K562 (cell line): ENCODE measurements around the gene CACNA2D3. TPM values are rescaled to one million over a fixed set of nuclear protein-coding genes. Genes with fewer than 3 reads are reported as not detected.

ENCODE experiments used
- ATAC-seq: fragments of 200-7000 bp; cut with Tn5 transposase; 3 replicates; pipeline ENCODE4 v1.9.1; 2020; ENCODE audit warnings: moderate library complexity
- BruUV-seq: library from RNA; stranded (reverse); fragments of 400-500 nt; replicated peaks from 2 replicates; lab custom pipeline; 2021; lab: Mats Ljungman, UMichigan
- CTCF ChIA-PET: fragments of 300-600 bp; formaldehyde crosslinking; extraction: SDS; loops from one replicate; lab custom pipeline; 2021; ENCODE audit warnings: low intra/inter-chr PET ratio; lab: Yijun Ruan, JAX
- POLR2A ChIA-PET: fragments of 300-600, 350-650 bp; sonication (Branson Sonifier 250); formaldehyde crosslinking; extraction: SDS; loops from one replicate; lab custom pipeline; 2021; ENCODE audit warnings: antibody characterized with exemption, inconsistent platforms; lab: Yijun Ruan, JAX
- DNase-seq, 4 experiments: peaks; one replicate each; pipeline versions ENCODE4 v3.0.0 to v3.0.0-alpha.2; 2011 to 2018; ENCODE audit warnings: low spot score in 3 of 4, mixed read lengths in 3 of 4; ENCODE audit errors: extremely low read depth in 1 of 4
- FAIRE-seq: peaks from 2 replicates; lab custom pipeline; 2011; peaks lifted over from hg19 to GRCh38; lab: Jason Lieb, UNC
- H2AFZ ChIP-seq: 2 replicates; pipeline ENCODE4 v1.6.0; 2011; ENCODE audit warnings: low read depth, low read length, control low read depth, inconsistent platforms
- H3K27ac ChIP-seq: fragments of 200-600 bp; 3 replicates; pipeline ENCODE4 v1.8.0; 2011; ENCODE audit warnings: low read depth, mild to moderate bottlenecking, control low read depth, inconsistent platforms, low read length, moderate library complexity, mixed read lengths; ENCODE audit errors: extremely low read depth
- H3K27me3 ChIP-seq, 2 experiments: fragments of 300-600 bp in 1 of 2; 2 replicates in 1 of 2; 3 replicates in 1 of 2; pipeline versions ENCODE4 v1.6.0 to v1.8.0; 2011; ENCODE audit warnings: inconsistent platforms in 2 of 2, low read length in 2 of 2, mild to moderate bottlenecking in 1 of 2, mixed read lengths in 1 of 2, moderate library complexity in 1 of 2; ENCODE audit not compliant: control insufficient read depth in 2 of 2, insufficient read depth in 2 of 2
- H3K36me3 ChIP-seq: fragments of 300-600 bp; 3 replicates; pipeline ENCODE4 v1.8.0; 2011; ENCODE audit warnings: mild to moderate bottlenecking, low read length, inconsistent platforms; ENCODE audit not compliant: control insufficient read depth, insufficient read depth
- H3K4me1 ChIP-seq, 2 experiments: fragments of 200-600 bp in 1 of 2; replicated peaks in 1 of 2; 2 replicates in 1 of 2; 3 replicates in 1 of 2; pipeline versions ENCODE4 v1.5.1 to v1.8.0; 2011; ENCODE audit warnings: inconsistent platforms in 2 of 2, low read length in 2 of 2, mild to moderate bottlenecking in 1 of 2, mixed read lengths in 1 of 2, moderate library complexity in 1 of 2; ENCODE audit not compliant: control insufficient read depth in 2 of 2, insufficient read depth in 2 of 2
- H3K4me2 ChIP-seq: 2 replicates; pipeline ENCODE4 v1.6.1; 2011; ENCODE audit warnings: low read length, control low read depth, inconsistent platforms, mixed read lengths; ENCODE audit not compliant: insufficient read depth
- H3K4me3 ChIP-seq: fragments of 200-600 bp; sonication (generic), shearing (Covaris generic); 2 replicates; pipeline ENCODE4 v1.5.1; 2016; ENCODE audit warnings: control low read depth, inconsistent platforms
- H3K79me2 ChIP-seq: fragments of 200-600 bp; 3 replicates; pipeline ENCODE4 v1.8.0; 2011; ENCODE audit warnings: low read length, inconsistent platforms; ENCODE audit not compliant: control insufficient read depth, insufficient read depth
- H3K9ac ChIP-seq, 2 experiments: 2 replicates each; pipeline versions ENCODE4 v1.6.0 to v1.6.1; 2011; ENCODE audit warnings: low read depth in 2 of 2, low read length in 2 of 2, control low read depth in 1 of 2, inconsistent platforms in 1 of 2, mild to moderate bottlenecking in 1 of 2, mixed read lengths in 1 of 2; ENCODE audit not compliant: insufficient read depth in 1 of 2
- H3K9me1 ChIP-seq: one replicate; pipeline ENCODE4 v1.6.0; 2011; ENCODE audit warnings: inconsistent platforms, mild to moderate bottlenecking, low read length, moderate library complexity; ENCODE audit not compliant: control insufficient read depth, insufficient read depth
- H3K9me3 ChIP-seq: replicated peaks from 2 replicates; pipeline ENCODE4 v1.5.1; 2011; ENCODE audit warnings: low read depth, low read length, inconsistent platforms; ENCODE audit not compliant: control insufficient read depth, insufficient read depth
- H4K20me1 ChIP-seq: replicated peaks from 2 replicates; pipeline ENCODE4 v1.6.1; 2011; ENCODE audit warnings: low read length, inconsistent platforms, mixed read lengths; ENCODE audit not compliant: control insufficient read depth, insufficient read depth
- DIDO1 ChIP-seq: fragments of 450-650 bp; IDR thresholded peaks from 2 replicates; pipeline ENCODE4 v1.6.1; 2016; ENCODE audit warnings: low read depth, missing biosample characterization, missing genetic modification characterization
- MTA2 ChIP-seq: fragments of 450-650 bp; IDR thresholded peaks from 2 replicates; pipeline ENCODE4 v1.6.1; 2016; ENCODE audit warnings: low read depth
- U2AF2 ChIP-seq: fragments of 200-400 bp; formaldehyde crosslinking; optimal IDR thresholded peaks from 2 replicates; pipeline ENCODE3; 2017; ENCODE audit warnings: low read depth, mild to moderate bottlenecking, low read length
- ZNF696 ChIP-seq: fragments of 250-450 bp; sonication (Bioruptor Pico); conservative IDR thresholded peaks from 2 replicates; pipeline ENCODE4 v1.4.0; 2020; ENCODE audit warnings: mild to moderate bottlenecking, moderate library complexity
- WGBS: fragments of 100-300 bp; shearing (Covaris generic); methylation state at CpG from one replicate; pipeline ENCODE4 v1.1.6; 2016; ENCODE audit warnings: low coverage, mixed read lengths; ENCODE audit not compliant: insufficient coverage; ENCODE audit errors: missing lambda C conversion rate; 5-methylcytosine and 5-hydroxymethylcytosine counted together
- in situ Hi-C: fragments of 300-500 bp; cut with MboI; formaldehyde crosslinking; loops from 4 replicates; pipeline ENCODE4 v1.15.0; 2018; ENCODE audit warnings: inconsistent platforms, mixed read lengths
- intact Hi-C: fragments of 100-400 bp; cut with micrococcal nuclease; formaldehyde crosslinking; loops from 2 replicates; pipeline ENCODE4 v1.14.2; 2022
- polyA plus RNA-seq, 8 experiments: library from polyadenylated mRNA; depleted of rRNA in 4 of 8; stranded (reverse) in 5 of 8; unstranded in 3 of 8; fragments of >200 nt; fragmentation: Nextera tagmentation in 2 of 8; fragmentation: Illumina TruSeq in 1 of 8; extraction: Ambion mirVana in 2 of 8; extraction: Trizol in 1 of 8; gene quantifications; 2 replicates each; pipeline versions ENCODE4 v1.2.1 to v1.2.3, GENCODE V29; 2011 to 2014; ENCODE audit warnings: inconsistent platforms in 1 of 8, missing spikeins in 1 of 8
- total RNA-seq, 7 experiments: library from RNA; depleted of rRNA in 6 of 7; stranded (reverse); fragments of >200 nt in 6 of 7; fragmentation: Illumina TruSeq in 2 of 7; extraction: Trizol in 2 of 7; gene quantifications; 2 replicates each; pipeline versions ENCODE4 v1.2.1 to v1.2.3, GENCODE V29; 2011 to 2021; ENCODE audit warnings: low replicate concordance in 1 of 7
- TF ChIP-seq, protein P1 (sequence below), 2 experiments: fragments of 200-800 bp in 1 of 2; sonication (Bioruptor generic) in 1 of 2; sonication (generic) in 1 of 2; formaldehyde crosslinking in 1 of 2; IDR thresholded peaks in 1 of 2; conservative IDR thresholded peaks in 1 of 2; 2 replicates each; pipeline versions ENCODE4 v1.5.0 to v1.6.1; 2016 to 2020; ENCODE audit warnings: missing compliant biosample characterization in 1 of 2, missing genetic modification characterization in 1 of 2, missing genetic modification reagents in 1 of 2

The CACNA2D3 gene
- total and polyA plus RNA-seq, 9 of the 15 experiments (the other 6 are each of a cell fraction or from before 2014, with no cell fraction given), result 0.01 TPM; not detected in 8

GRCh38 chr3:54326951-54327350 is 204.6 kb downstream of the CACNA2D3 start:
- Histone ChIP-seq H3K27ac (no peak overlapping the region), H3K9me1 (no peaks in the 10 kb centered on the region), H4K20me1 (no peaks in the 10 kb centered on the region; the same call in 1 of the 2 replicates), H3K27me3 (no peaks in the 10 kb centered on the region; a peak in 1 of 5 replicates), H3K4me2 (no peak overlapping the region), H3K9me3 (no peaks in the 10 kb centered on the region), H3K36me3 (no peaks in the 10 kb centered on the region), H2AFZ (no peak overlapping the region), H3K9ac (no peak overlapping the region), H3K4me1 (no peaks in the 10 kb centered on the region), H3K79me2 (no peaks in the 10 kb centered on the region), H3K4me3 (no peak overlapping the region)
- WGBS, result 0% methylated on average over 7 of the region's 7 CpGs
- CTCF ChIA-PET, result no interaction called here
- DNase-seq (no peak), ATAC-seq (no peak), FAIRE-seq (no peak)
- POLR2A ChIA-PET, result no interaction called here
- BruUV-seq, result no TSS peak
- TF ChIP-seq, protein P1, sequence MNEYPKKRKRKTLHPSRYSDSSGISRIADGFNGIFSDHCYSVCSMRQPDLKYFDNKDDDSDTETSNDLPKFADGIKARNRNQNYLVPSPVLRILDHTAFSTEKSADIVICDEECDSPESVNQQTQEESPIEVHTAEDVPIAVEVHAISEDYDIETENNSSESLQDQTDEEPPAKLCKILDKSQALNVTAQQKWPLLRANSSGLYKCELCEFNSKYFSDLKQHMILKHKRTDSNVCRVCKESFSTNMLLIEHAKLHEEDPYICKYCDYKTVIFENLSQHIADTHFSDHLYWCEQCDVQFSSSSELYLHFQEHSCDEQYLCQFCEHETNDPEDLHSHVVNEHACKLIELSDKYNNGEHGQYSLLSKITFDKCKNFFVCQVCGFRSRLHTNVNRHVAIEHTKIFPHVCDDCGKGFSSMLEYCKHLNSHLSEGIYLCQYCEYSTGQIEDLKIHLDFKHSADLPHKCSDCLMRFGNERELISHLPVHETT (CRISPR knock-in tag; conservative IDR thresholded peaks at IDR 0.05 in 1 of 2, IDR thresholded peaks at IDR 0.05 in 1 of 2), result no peak
- TF ChIP-seq DIDO1 (tag) (no peak), MTA2 (no peak), U2AF2 (no peak), ZNF696 (CRISPR knock-in tag) (no peak)
- intact Hi-C loops, result no loop called here
- in situ Hi-C loops, result no loop called here
